Lower leg skin (tissue), 3 donors: ENCODE data around the gene PPP2R5C.

ENCODE experiments used
- CTCF ChIP-seq, 3 donors: fragments of 450-650 bp; IDR thresholded peaks; one replicate each; pipeline ENCODE4 v1.5.1; 2016; ENCODE audit warnings: antibody characterized with exemption in 3 of 3, mild to moderate bottlenecking in 3 of 3, moderate library complexity in 2 of 3
- POLR2A ChIP-seq, 2 donors: fragments of 450-650 bp; IDR thresholded peaks; one replicate each; pipeline ENCODE4 v1.6.1; 2016 to 2017; ENCODE audit warnings: antibody characterized with exemption in 2 of 2, mild to moderate bottlenecking in 1 of 2, moderate library complexity in 1 of 2

- TF ChIP-seq CTCF (IDR thresholded peaks at IDR 0.05): no peak
- TF ChIP-seq POLR2A (IDR thresholded peaks at IDR 0.05): no peak
Observed at GRCh38 chr14:101944451-101944850, 182.9 kb downstream of the PPP2R5C start.
